ENCODE measurements around the gene APBB1. TPM values are rescaled to one million over a fixed set of nuclear protein-coding genes. Genes with fewer than 3 reads are reported as not detected.

The APBB1 gene
- total and polyA plus RNA-seq, 10 of the 15 experiments (the other 5 are each of a cell fraction or from before 2014, with no cell fraction given), result 0.31 to 10.6 (median 5.4) TPM

DNA sequence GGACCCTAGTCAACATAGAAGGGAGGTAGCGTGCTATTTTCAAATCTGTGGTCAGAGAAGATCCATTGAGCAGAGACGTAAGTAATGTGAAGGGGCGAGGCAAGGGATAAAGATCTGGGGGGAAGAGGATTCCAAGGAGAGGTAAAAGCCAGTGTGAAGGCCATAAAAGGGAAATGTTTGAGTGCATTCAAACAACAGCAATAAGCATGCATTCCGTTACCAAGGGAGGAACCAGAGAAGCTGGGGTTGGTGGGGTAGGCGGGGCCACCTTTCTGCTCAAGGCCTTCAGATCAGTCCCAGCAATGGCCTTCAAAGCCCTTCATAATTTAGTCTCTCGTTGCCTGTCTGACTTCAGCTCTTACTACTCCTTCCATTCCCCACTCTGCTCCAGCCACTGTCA lies 47.1 kb downstream of the APBB1 start:
- RAD21 ChIA-PET (ENCODE audit: unreplicated experiment), result interaction anchor here (2.7 kb wide), 1 partner anchor 9 kb away, joined by 7 read pairs; no protein-coding TSS in a partner anchor
- no peak overlapping the region for H3K27ac ChIP-seq (ENCODE audit: control insufficient read depth, insufficient read depth)
- no peaks in the 10 kb centered on the region for H3K36me3 ChIP-seq (ENCODE audit: control insufficient read depth in 2 of 2, insufficient read depth in 2 of 2, low read length in 1 of 2)
- no peak overlapping the region for H3K9ac ChIP-seq (ENCODE audit: control insufficient read depth, insufficient read depth, low read length)
- TF ChIP-seq NR2F1 (conservative IDR thresholded peaks at IDR 0.05) (no peak), KLF5 (IDR thresholded peaks at IDR 0.05; ENCODE audit: partially characterized antibody) (no peak), MXI1 (IDR thresholded peaks at IDR 0.05; ENCODE audit: low read depth, low read length) (no peak), IRF4 (IDR thresholded peaks at IDR 0.05; ENCODE audit: low read depth, low read length) (no peak), USF2 (IDR thresholded peaks at IDR 0.05; ENCODE audit: borderline replicate concordance, low read depth, low read length) (no peak), CHD1 (IDR thresholded peaks at IDR 0.05; ENCODE audit: low read depth, low read length) (no peak), ATF7 (IDR thresholded peaks at IDR 0.05; ENCODE audit: low read depth) (no peak), SMAD1 (IDR thresholded peaks at IDR 0.05; ENCODE audit: low read depth, partially characterized antibody) (no peak), SREBF1 (IDR thresholded peaks at IDR 0.05; ENCODE audit: low read length) (no peak), CBX5 (IDR thresholded peaks at IDR 0.05; ENCODE audit: low read depth) (no peak), MEF2B (IDR thresholded peaks at IDR 0.05; ENCODE audit: partially characterized antibody, poor library complexity, severe bottlenecking) (no peak), ZSCAN29 (IDR thresholded peaks at IDR 0.05) (no peak), RAD21 (IDR thresholded peaks at IDR 0.05; ENCODE audit: insufficient read depth, low read depth, low read length) (no peak), ZNF384 (IDR thresholded peaks at IDR 0.05; ENCODE audit: borderline replicate concordance, low read depth, low read length) (no peak)
- TF ChIP-seq, protein P1, sequence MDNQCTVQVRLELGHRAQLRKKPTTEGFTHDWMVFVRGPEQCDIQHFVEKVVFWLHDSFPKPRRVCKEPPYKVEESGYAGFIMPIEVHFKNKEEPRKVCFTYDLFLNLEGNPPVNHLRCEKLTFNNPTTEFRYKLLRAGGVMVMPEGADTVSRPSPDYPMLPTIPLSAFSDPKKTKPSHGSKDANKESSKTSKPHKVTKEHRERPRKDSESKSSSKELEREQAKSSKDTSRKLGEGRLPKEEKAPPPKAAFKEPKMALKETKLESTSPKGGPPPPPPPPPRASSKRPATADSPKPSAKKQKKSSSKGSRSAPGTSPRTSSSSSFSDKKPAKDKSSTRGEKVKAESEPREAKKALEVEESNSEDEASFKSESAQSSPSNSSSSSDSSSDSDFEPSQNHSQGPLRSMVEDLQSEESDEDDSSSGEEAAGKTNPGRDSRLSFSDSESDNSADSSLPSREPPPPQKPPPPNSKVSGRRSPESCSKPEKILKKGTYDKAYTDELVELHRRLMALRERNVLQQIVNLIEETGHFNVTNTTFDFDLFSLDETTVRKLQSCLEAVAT (IDR thresholded peaks at IDR 0.05), result no peak
- TF ChIP-seq, protein P2, sequence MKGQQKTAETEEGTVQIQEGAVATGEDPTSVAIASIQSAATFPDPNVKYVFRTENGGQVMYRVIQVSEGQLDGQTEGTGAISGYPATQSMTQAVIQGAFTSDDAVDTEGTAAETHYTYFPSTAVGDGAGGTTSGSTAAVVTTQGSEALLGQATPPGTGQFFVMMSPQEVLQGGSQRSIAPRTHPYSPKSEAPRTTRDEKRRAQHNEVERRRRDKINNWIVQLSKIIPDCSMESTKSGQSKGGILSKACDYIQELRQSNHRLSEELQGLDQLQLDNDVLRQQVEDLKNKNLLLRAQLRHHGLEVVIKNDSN (IDR thresholded peaks at IDR 0.05; ENCODE audit: borderline replicate concordance, extremely low read length, insufficient read depth, low read depth, low read length), result no peak
- CTCF ChIA-PET, result interaction anchor here (0.7 to 14.2 kb wide), 3 partner anchors 9 to 111 kb away, joined by 3 to 560 read pairs (median 16); partner anchors contain the start of gene HPX
- no peaks in the 10 kb centered on the region for H3K79me2 ChIP-seq (ENCODE audit: control insufficient read depth, insufficient read depth, low read length)
- in situ Hi-C loops (cut with MboI), result no loop called here
- intact Hi-C loops (cut with micrococcal nuclease; ENCODE audit: unreplicated experiment), result no loop called here
- SMC1A ChIA-PET (ENCODE audit: uncharacterized antibody, unreplicated experiment), result no interaction called here
- H3K9me3 ChIP-seq (replicated peaks; ENCODE audit: control insufficient read depth, insufficient read depth, low read length), result no peaks in the 10 kb centered on the region
- H3K27me3 ChIP-seq (replicated peaks in 1 of 2; ENCODE audit: control insufficient read depth in 2 of 2, insufficient read depth in 2 of 2, low read length in 1 of 2), result peaks cover 0 to 3% of the 10 kb centered on the region in 2 experiments; a peak in 1 of 4 replicates
- POLR2A ChIA-PET, result no interaction called here
- no peaks in the 10 kb centered on the region for H4K20me1 ChIP-seq (ENCODE audit: control insufficient read depth, insufficient read depth)
- ATAC-seq, result no peak
- no TSS peak for BruUV-seq (replicated peaks)
- WGBS (ENCODE audit: insufficient coverage, insufficient replicate concordance, low lambda C conversion rate, missing lambda C conversion rate), result 63% methylated on average over 6 of the region's 6 CpGs
- no peaks in the 10 kb centered on the region for H3K4me1 ChIP-seq (ENCODE audit: control insufficient read depth, insufficient read depth, low read length)
- no peak overlapping the region for H2AFZ ChIP-seq (ENCODE audit: control insufficient read depth, low read depth, low read length)
- DNase-seq (ENCODE audit: low read depth, low spot score), result no peak
- FAIRE-seq, result no peak
- H3K4me2 ChIP-seq (ENCODE audit: control insufficient read depth, insufficient read depth), result no peak overlapping the region
- no peak overlapping the region for H3K4me3 ChIP-seq

All from GM12878 (cell line).